Activated CD8-positive, alpha-beta memory T cell treated with anti-CD3 and anti-CD28 coated beads for 4 hours (primary cell): Measurements from ENCODE around the gene VSIG2.
A peak's percentile ranks its signal among the peaks of the same experiment; 100 is the strongest.

ENCODE experiments used
- DNase-seq, 2 donors: peaks; one replicate each; pipeline ENCODE4 v3.0.0-alpha.2; 2020; ENCODE audit warnings: low read depth in 2 of 2

VSIG2 gene

GRCh38 chr11:124763156-124763947 is 11.3 kb upstream of the VSIG2 start:
- peak; percentile 71 to 73 for DNase-seq

- DNase-seq, result no peak
These were observed 10.6 kb upstream of the VSIG2 start for GRCh38 chr11:124762624-124763155.

GRCh38 chr11:124762105-124762623 is 10.1 kb upstream of the VSIG2 start, which contains the start of gene ESAM:
ESAM (minus strand) TSS chr11:124762290; CDS start chr11:124762154, 136 bp downstream.
- peak; percentile 28 to 46 for DNase-seq

GRCh38 chr11:124761301-124762104 is 9.4 kb upstream of the VSIG2 start:
- no peak for DNase-seq

GRCh38 chr11:124760806-124761205 is 8.8 kb upstream of the VSIG2 start:
- no peak for DNase-seq

GRCh38 chr11:124760205-124760652 is 8.2 kb upstream of the VSIG2 start:
- no peak for DNase-seq

- no peak for DNase-seq
These were observed 7.5 kb upstream of the VSIG2 start for GRCh38 chr11:124759266-124760204.

GRCh38 chr11:124758355-124759265 is 6.6 kb upstream of the VSIG2 start:
- peak in 1 of 2 donors; percentile 19 for DNase-seq

GRCh38 chr11:124757320-124757719 is 5.3 kb upstream of the VSIG2 start:
- no peak for DNase-seq

- no peak for DNase-seq
These were observed 4.7 kb upstream of the VSIG2 start for GRCh38 chr11:124756753-124757227.

GRCh38 chr11:124756033-124756752 is 4.1 kb upstream of the VSIG2 start:
- DNase-seq, result no peak

- no peak for DNase-seq
These were observed 2.7 kb upstream of the VSIG2 start for GRCh38 chr11:124754710-124755109.

- no peak for DNase-seq
These were observed 2.3 kb upstream of the VSIG2 start for GRCh38 chr11:124754309-124754708.

- no peak for DNase-seq
These were observed 1.6 kb upstream of the VSIG2 start for GRCh38 chr11:124753624-124754023.

- no peak for DNase-seq
These were observed 1.1 kb upstream of the VSIG2 start for GRCh38 chr11:124753205-124753604.

- no peak for DNase-seq
These were observed 532 bp upstream of the VSIG2 start for GRCh38 chr11:124752471-124753102.

- no peak for DNase-seq
These were observed 689 bp downstream of the VSIG2 start for GRCh38 chr11:124751391-124751740.

- no peak for DNase-seq
These were observed 2.1 kb downstream of the VSIG2 start for GRCh38 chr11:124749912-124750311.
